Ishikawa (cell line): ENCODE data around the gene ZFP92.

Source experiments
- CEBPB ChIP-seq: IDR thresholded peaks from 2 replicates; pipeline ENCODE4 v1.6.1; 2012
- CREB1 ChIP-seq: IDR thresholded peaks from 2 replicates; pipeline ENCODE4 v1.6.1; 2012; ENCODE audit warnings: low read depth
- EGR1 ChIP-seq: IDR thresholded peaks from 2 replicates; pipeline ENCODE4 v1.6.1; 2012
- EP300 ChIP-seq: IDR thresholded peaks from 2 replicates; pipeline ENCODE4 v1.6.1; 2012; ENCODE audit warnings: borderline replicate concordance
- RAD21 ChIP-seq: IDR thresholded peaks from 2 replicates; pipeline ENCODE4 v1.6.1; 2012; ENCODE audit warnings: low read depth
- TCF12 ChIP-seq: IDR thresholded peaks from 2 replicates; pipeline ENCODE4 v1.6.1; 2012; ENCODE audit warnings: low read depth
- TEAD4 ChIP-seq: IDR thresholded peaks from 2 replicates; pipeline ENCODE4 v1.6.1; 2012

- TF ChIP-seq TEAD4: no peak
- TF ChIP-seq CREB1: no peak
- TF ChIP-seq EGR1: no peak
- TF ChIP-seq EP300: no peak
- TF ChIP-seq RAD21: no peak
- TF ChIP-seq TCF12: no peak
- TF ChIP-seq CEBPB: no peak
These were observed 44.3 kb downstream of the ZFP92 start for GRCh38 chrX:153455571-153455970.
